Activated T-cell treated with anti-CD3 and anti-CD28 coated beads for 24 hours (primary cell): ENCODE results near the gene ACKR4.

Experiments
- DNase-seq: peaks from one replicate; pipeline ENCODE4 v3.0.0-alpha.2; 2020; ENCODE audit warnings: low read depth

ACKR4 gene

DNA sequence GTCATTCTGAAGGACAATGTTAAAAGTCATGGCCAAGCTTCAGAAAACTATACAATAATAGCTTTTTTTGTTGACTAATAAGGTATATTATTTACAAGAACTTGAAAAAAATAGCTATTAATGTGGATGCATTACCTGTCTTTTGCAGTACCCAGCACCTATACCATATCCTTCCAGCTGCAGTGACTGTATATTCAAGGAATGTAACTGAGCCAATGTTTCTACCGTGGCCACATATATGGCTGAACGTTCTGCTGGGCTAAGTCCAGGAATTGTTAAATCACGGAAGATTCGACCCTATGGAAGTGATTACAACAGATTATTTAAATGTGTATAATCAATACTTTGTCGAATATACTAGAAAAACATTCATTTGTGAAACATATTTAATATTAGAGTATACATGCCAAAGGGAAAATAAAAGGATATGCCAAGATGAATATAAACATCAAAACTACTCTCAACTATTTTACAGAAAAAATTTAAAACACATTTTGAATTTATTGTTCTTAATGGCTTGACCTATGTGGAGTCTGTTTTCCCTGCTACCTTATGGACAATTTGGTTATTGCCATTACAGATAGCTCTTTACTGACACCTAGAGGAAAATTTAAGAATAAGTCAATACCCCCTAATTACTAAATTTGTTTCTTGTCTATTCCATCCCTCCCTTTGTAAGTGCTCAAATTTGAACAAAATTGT is 44.9 kb downstream of the ACKR4 start:
- DNase-seq: no peak

DNA sequence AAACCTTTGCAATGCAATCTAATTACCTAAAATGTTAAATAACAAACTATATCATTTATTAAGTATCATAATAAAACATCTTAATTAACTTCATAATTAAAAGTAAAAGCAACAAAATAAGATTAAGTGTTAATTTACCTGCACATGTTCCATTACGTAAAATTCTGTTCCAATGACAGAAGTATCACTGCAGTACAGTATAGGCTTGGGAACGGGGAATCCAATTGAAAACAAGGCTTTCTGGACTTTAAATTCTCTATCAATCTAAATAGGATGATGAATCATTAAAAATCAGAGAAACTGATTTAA is 45.4 kb downstream of the ACKR4 start:
- DNase-seq: no peak

DNA sequence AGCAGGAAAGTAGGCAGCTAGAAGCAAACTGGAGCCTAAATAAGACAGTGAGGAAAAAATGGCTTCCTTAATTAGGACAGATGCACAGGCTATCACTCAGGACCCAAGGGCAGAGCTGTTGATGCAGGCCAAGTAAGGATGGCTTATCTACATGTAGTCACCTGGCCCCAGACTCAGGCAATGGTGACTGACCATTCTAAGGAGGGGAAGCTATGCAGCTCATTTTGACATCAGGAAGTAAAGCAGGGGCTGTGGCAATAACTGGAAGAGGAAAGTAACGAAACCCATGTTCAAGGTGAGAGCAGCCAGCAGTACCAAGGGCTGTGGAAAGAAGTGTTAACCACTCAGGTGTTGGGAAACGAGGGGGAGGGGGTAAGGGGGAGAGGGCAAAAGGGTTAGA is 46.3 kb downstream of the ACKR4 start:
- no peak for DNase-seq

DNA sequence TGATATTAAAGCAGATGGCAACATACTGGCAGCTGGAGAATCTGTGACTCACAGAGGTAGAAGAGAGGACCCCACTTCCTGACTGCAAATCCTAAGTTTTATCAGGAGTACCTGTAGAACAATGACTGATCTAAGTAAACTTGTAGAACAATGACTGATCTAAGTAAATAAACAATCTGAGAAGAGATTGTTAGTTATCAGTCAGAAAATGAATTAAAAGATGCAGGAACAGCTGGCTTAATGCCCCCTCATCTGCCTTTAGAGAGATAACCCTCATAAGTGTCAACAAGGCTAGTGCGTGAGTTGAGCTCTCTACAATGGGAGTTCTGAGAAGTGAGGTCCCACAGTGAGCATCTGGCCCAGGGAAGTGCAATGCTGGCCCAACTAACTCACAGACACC is 48.0 kb downstream of the ACKR4 start:
- no peak for DNase-seq

DNA sequence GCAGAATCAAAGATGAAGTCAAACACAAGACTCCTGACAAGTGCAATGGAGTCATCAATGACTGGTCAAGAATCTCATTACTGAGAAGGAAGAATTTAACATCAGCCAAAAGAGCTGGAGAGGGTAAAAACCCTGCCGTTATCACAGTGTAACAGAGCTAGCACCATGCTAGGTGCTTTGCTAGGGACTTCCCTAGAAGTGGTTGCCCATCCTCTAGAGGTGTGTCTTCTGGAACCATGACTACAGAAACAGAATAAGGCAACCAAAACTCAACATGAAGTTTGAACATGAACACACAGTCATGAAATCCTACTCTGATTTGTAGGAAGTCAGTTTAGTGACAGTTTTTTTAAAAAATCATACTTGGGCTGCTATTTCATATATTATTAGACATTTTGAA is 53.1 kb downstream of the ACKR4 start:
- DNase-seq: no peak
